Islet precursor cell (in vitro differentiated cells): ENCODE data around the gene GGTLC2.
"Not testable (repeated sequence)": the region's sequence is repeated elsewhere in the genome, so short reads cannot be mapped to it uniquely, and the experiment has no call there.

Experiments used
- DNase-seq: peaks from one replicate; pipeline ENCODE4 v3.0.0-alpha.2; 2018

The GGTLC2 gene

GRCh38 chr22:22642255-22642654 lies 2.2 kb upstream of the GGTLC2 start:
- DNase-seq = not testable (repeated sequence)

GRCh38 chr22:22645969-22646368 lies 1.6 kb downstream of the GGTLC2 start:
- DNase-seq = peak; percentile 55

GRCh38 chr22:22647952-22648351 lies 3.5 kb downstream of the GGTLC2 start:
- DNase-seq = not testable (repeated sequence)

GRCh38 chr22:22648863-22649536 lies 4.6 kb downstream of the GGTLC2 start:
- not testable (repeated sequence) for DNase-seq

GRCh38 chr22:22649761-22650160 lies 5.3 kb downstream of the GGTLC2 start:
- DNase-seq = not testable (repeated sequence)

- DNase-seq = not testable (repeated sequence)
Observed at GRCh38 chr22:22650398-22650797, 6.0 kb downstream of the GGTLC2 start.

GRCh38 chr22:22650803-22651515 lies 6.5 kb downstream of the GGTLC2 start:
- not testable (repeated sequence) for DNase-seq

GRCh38 chr22:22651593-22651992 lies 7.2 kb downstream of the GGTLC2 start:
- not testable (repeated sequence) for DNase-seq

- not testable (repeated sequence) for DNase-seq
Observed at GRCh38 chr22:22652102-22652501, 7.7 kb downstream of the GGTLC2 start.

- not testable (repeated sequence) for DNase-seq
Observed at GRCh38 chr22:22652573-22652972, 8.2 kb downstream of the GGTLC2 start.

GRCh38 chr22:22653677-22654381 lies 9.4 kb downstream of the GGTLC2 start:
- not testable (repeated sequence) for DNase-seq

- DNase-seq = no peak
Observed at GRCh38 chr22:22655452-22656290, 11.3 kb downstream of the GGTLC2 start.

- no peak for DNase-seq
Observed at GRCh38 chr22:22657712-22658111, 13.3 kb downstream of the GGTLC2 start.

GRCh38 chr22:22661275-22661674 lies 16.9 kb downstream of the GGTLC2 start:
- no peak for DNase-seq

GRCh38 chr22:22662095-22662494 lies 17.7 kb downstream of the GGTLC2 start:
- DNase-seq = no peak

GRCh38 chr22:22663861-22664800 lies 19.7 kb downstream of the GGTLC2 start:
- DNase-seq = no peak

GRCh38 chr22:22666307-22667091 lies 22.1 kb downstream of the GGTLC2 start:
- DNase-seq = peak; percentile 85

- DNase-seq = no peak
Observed at GRCh38 chr22:22667966-22668880, 23.8 kb downstream of the GGTLC2 start.

GRCh38 chr22:22669093-22669492 lies 24.7 kb downstream of the GGTLC2 start:
- no peak for DNase-seq
